ENCODE data around the gene NKX6-1. TPM values are rescaled to one million over a fixed set of nuclear protein-coding genes. Genes with fewer than 3 reads are reported as not detected.

Gene NKX6-1
- not detected for total RNA-seq

DNA sequence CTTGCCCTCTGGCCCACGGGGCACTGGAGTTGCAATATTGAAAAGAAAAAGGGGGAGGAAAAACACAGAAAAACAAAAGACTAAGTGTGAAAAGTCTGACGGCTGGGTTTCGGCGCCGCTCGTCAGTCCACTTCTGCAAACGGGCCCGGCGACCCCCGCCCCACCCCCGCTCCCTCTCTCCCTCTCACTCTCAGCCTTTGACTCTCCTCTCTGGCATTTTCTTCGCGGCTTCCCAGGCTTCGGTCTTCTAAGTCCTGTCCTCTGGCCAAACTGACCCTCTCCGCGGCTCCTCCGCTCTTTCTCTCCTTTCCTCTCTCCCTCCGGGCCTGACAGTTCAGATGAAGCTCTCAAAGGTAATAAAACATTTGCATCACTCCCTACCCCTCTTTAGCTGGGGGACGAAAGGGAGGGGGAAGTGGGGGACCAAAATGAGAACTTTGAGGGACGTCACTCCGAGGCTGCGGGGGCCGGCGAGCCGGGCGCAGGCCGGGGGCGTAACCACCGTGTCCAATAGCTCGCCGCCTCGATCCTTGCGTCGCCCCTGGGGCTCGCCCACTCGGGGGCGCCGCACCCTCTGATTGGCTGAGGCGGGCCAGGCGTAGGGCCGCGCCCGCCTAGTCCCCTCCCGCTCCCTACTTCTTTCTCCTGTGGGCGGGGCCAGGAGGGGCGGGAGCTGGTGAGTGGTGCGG is at the start of gene NKX6-1:
Gene NKX6-1, minus strand, starts transcription at position 358 of the 689 bp plus-strand sequence. CDS start 1,064 bp downstream, outside the sequence.
- intact Hi-C loops (cut with micrococcal nuclease), result no loop called here
- Mint-ChIP-seq H3K4me3 (peak within 1 kb of the TSS; percentile 64), H3K27me3 (peaks cover 85% of the 10 kb centered on the region), H3K4me1 (ENCODE audit: low read depth) (peaks cover 15% of the 10 kb centered on the region), H3K36me3 (ENCODE audit: low read depth) (peaks cover 14% of the 10 kb centered on the region), H3K27ac (no peak within 1 kb of the TSS), H3K9me3 (no peaks in the 10 kb centered on the region)
- ATAC-seq (peak; percentile 60), DNase-seq (peak; percentile 26)
- CTCF ChIA-PET, result no interaction called here
- POLR2A ChIA-PET, result no interaction called here
- TF ChIP-seq, protein P1, sequence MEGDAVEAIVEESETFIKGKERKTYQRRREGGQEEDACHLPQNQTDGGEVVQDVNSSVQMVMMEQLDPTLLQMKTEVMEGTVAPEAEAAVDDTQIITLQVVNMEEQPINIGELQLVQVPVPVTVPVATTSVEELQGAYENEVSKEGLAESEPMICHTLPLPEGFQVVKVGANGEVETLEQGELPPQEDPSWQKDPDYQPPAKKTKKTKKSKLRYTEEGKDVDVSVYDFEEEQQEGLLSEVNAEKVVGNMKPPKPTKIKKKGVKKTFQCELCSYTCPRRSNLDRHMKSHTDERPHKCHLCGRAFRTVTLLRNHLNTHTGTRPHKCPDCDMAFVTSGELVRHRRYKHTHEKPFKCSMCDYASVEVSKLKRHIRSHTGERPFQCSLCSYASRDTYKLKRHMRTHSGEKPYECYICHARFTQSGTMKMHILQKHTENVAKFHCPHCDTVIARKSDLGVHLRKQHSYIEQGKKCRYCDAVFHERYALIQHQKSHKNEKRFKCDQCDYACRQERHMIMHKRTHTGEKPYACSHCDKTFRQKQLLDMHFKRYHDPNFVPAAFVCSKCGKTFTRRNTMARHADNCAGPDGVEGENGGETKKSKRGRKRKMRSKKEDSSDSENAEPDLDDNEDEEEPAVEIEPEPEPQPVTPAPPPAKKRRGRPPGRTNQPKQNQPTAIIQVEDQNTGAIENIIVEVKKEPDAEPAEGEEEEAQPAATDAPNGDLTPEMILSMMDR (IDR thresholded peaks at IDR 0.05), result no peak

DNA sequence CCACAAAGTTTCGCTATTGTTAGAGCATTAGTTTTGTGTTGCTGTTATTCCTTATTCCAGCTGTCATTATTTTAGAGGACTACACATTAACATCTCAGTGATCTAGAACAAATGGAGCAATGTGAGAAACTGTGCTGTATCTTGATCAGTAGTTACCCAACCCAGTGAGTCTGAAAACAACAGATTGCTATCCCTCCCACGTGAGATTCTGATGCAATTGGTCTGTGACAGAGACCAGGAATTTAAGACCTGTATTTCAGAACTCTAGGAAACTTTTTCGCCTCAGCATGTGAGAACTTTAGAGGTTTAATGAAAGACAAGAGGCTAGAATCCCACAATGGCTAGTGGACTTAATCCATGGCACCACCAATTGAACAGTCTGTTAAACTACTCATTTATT is 48.1 kb upstream of the NKX6-1 start:
- H3K4me3 Mint-ChIP-seq, result no peak overlapping the region
- no peaks in the 10 kb centered on the region for H3K9me3 Mint-ChIP-seq
- peaks cover 11% of the 10 kb centered on the region for H3K27me3 Mint-ChIP-seq
- ChIA-PET CTCF (no interaction called here), POLR2A (no interaction called here)
- no peaks in the 10 kb centered on the region for H3K36me3 Mint-ChIP-seq (ENCODE audit: low read depth)
- H3K27ac Mint-ChIP-seq, result no peak overlapping the region
- ATAC-seq, result no peak
- intact Hi-C loops (cut with micrococcal nuclease), result no loop called here
- no peaks in the 10 kb centered on the region for H3K4me1 Mint-ChIP-seq (ENCODE audit: low read depth)
- TF ChIP-seq, protein P1 (IDR thresholded peaks at IDR 0.05), result no peak
- DNase-seq, result no peak

DNA sequence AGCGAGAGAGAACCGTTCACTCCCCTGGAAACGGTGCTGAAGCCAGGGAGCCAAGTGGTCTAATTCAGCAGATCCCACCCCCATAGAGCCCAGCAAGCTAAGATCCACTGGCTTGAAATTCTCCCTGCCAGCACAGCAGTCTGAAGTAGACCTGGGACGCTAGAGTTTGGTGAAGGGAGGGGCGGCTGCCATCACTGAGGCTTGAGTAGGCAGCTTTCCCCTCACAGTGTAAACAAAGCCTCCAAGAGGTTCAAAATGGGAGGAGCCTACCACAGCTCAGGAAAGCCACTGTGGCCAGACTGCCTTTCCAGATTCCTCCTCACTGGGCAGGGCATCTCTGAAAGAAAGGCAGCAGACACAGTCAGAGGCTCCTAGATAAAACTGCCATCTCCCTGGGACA is 46.0 kb upstream of the NKX6-1 start:
- peaks cover 13% of the 10 kb centered on the region for H3K27me3 Mint-ChIP-seq
- H3K4me1 Mint-ChIP-seq (ENCODE audit: low read depth), result no peaks in the 10 kb centered on the region
- ChIA-PET POLR2A (no interaction called here), CTCF (no interaction called here)
- no peaks in the 10 kb centered on the region for H3K36me3 Mint-ChIP-seq (ENCODE audit: low read depth)
- H3K27ac Mint-ChIP-seq, result no peak overlapping the region
- intact Hi-C loops (cut with micrococcal nuclease), result no loop called here
- no peak overlapping the region for H3K4me3 Mint-ChIP-seq
- no peaks in the 10 kb centered on the region for H3K9me3 Mint-ChIP-seq
- no peak for DNase-seq
- ATAC-seq, result no peak
- TF ChIP-seq, protein P1 (IDR thresholded peaks at IDR 0.05), result no peak

DNA sequence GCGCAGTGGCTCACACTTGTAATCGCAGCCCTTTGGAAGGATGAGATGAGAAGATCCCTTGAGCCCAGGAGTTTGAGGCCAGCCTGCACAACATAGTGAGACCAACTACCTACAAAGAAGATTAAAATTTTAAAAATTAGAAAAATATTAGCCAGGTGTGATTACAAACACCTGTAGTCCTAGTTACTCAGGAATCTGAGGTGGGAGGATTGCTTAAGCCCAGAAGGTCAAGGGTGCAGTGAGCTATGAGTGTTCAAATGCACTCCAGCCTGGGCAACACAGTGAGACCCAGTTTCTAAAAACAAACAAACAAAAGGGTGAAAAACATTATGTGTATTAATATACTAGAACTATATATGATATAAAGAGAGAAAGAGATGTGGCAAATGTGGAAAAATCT is 36.8 kb upstream of the NKX6-1 start:
- no peak overlapping the region for H3K4me3 Mint-ChIP-seq
- peaks cover 2% of the 10 kb centered on the region for H3K9me3 Mint-ChIP-seq
- CTCF ChIA-PET, result no interaction called here
- ATAC-seq, result no peak
- TF ChIP-seq, protein P1 (IDR thresholded peaks at IDR 0.05), result no peak
- H3K36me3 Mint-ChIP-seq (ENCODE audit: low read depth), result no peaks in the 10 kb centered on the region
- no peak overlapping the region for H3K27ac Mint-ChIP-seq
- DNase-seq, result no peak
- intact Hi-C loops (cut with micrococcal nuclease), result no loop called here
- no peaks in the 10 kb centered on the region for H3K4me1 Mint-ChIP-seq (ENCODE audit: low read depth)
- POLR2A ChIA-PET, result no interaction called here
- peaks cover 15% of the 10 kb centered on the region for H3K27me3 Mint-ChIP-seq

DNA sequence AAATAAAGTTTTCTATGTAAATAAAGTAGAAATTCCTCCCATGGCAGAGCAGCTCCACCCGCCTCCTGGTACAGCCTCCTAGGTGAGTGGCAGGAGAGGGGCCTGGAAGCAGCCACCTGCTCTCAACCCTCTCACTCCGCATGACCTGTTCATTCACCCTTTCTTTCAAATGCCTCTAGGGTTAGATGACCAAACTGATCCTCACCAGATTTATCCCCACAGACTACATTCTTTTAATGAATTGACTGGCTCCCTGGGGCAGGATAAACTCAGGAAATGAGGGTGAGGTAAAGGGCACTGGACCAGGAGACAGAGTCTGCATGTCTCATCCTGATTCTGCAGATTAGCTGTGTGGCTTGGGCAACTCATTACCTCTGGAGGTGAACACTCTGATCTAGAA is 32.6 kb upstream of the NKX6-1 start:
- Mint-ChIP-seq H3K9me3 (peaks cover 2% of the 10 kb centered on the region), H3K4me1 (ENCODE audit: low read depth) (no peaks in the 10 kb centered on the region), H3K36me3 (ENCODE audit: low read depth) (no peaks in the 10 kb centered on the region), H3K4me3 (no peak overlapping the region), H3K27ac (no peak overlapping the region), H3K27me3 (peaks cover 13% of the 10 kb centered on the region)
- ChIA-PET CTCF (no interaction called here), POLR2A (no interaction called here)
- TF ChIP-seq, protein P1 (IDR thresholded peaks at IDR 0.05), result no peak
- DNase-seq, result no peak
- ATAC-seq, result no peak
- intact Hi-C loops (cut with micrococcal nuclease), result no loop called here

All from activated CD8-positive, alpha-beta T cell treated with anti-CD3 and anti-CD28 coated beads for 36 hours (primary cell).